Thoracic aorta (tissue), 2 donors: ENCODE measurements around the gene SLC12A2. TPM values are rescaled to one million over a fixed set of nuclear protein-coding genes. Genes with fewer than 3 reads are reported as not detected.

Source experiments
- ATAC-seq: fragments of 150-250 bp; one replicate; pipeline ENCODE4 v1.8.0; 2017; ENCODE audit warnings: low read depth; ENCODE audit not compliant: insufficient number of reproducible peaks, low FRiP score
- DNase-seq: peaks from one replicate; pipeline ENCODE4 v3.0.0-alpha.2; 2020; ENCODE audit warnings: low spot score
- H3K27ac ChIP-seq, 2 donors: fragments of 200-600 bp; sonication (generic); 1 replicate in 1 of 2; 2 replicates in 1 of 2; pipeline ENCODE4 v1.5.1; 2016; ENCODE audit warnings: mild to moderate bottlenecking in 2 of 2, moderate library complexity in 2 of 2
- H3K27me3 ChIP-seq: fragments of 200-600 bp; sonication (generic); replicated peaks from 2 replicates; pipeline ENCODE4 v1.6.0; 2016; ENCODE audit warnings: mild to moderate bottlenecking; ENCODE audit not compliant: insufficient read depth
- H3K36me3 ChIP-seq: fragments of 200-600 bp; sonication (generic); one replicate; pipeline ENCODE4 v1.5.1; 2016
- H3K4me1 ChIP-seq, 2 donors: fragments of 200-600 bp; sonication (generic); 1 replicate in 1 of 2; 2 replicates in 1 of 2; pipeline versions ENCODE4 v1.5.1 to v1.6.0; 2016; ENCODE audit warnings: low read depth in 2 of 2, mild to moderate bottlenecking in 1 of 2; ENCODE audit not compliant: control insufficient read depth in 1 of 2
- H3K4me3 ChIP-seq: fragments of 200-600 bp; sonication (generic); 2 replicates; pipeline ENCODE4 v1.5.1; 2016; ENCODE audit warnings: mild to moderate bottlenecking
- H3K9me3 ChIP-seq: fragments of 200-600 bp; sonication (generic); 2 replicates; pipeline ENCODE4 v1.5.1; 2016
- CTCF ChIP-seq: fragments of 200-600 bp; sonication (generic); IDR thresholded peaks from one replicate; pipeline ENCODE4 v1.5.1; 2019; ENCODE audit warnings: antibody characterized with exemption
- total RNA-seq, 2 donors: library from RNA; depleted of rRNA; stranded (reverse); fragments of >200 nt; gene quantifications; one replicate each; pipeline versions ENCODE4 v1.1.0 to v1.2.3, GENCODE V29; 2016

The SLC12A2 gene
- total RNA-seq, 2 donors from 2014 or later, result 12.2 to 25.8 TPM

DNA sequence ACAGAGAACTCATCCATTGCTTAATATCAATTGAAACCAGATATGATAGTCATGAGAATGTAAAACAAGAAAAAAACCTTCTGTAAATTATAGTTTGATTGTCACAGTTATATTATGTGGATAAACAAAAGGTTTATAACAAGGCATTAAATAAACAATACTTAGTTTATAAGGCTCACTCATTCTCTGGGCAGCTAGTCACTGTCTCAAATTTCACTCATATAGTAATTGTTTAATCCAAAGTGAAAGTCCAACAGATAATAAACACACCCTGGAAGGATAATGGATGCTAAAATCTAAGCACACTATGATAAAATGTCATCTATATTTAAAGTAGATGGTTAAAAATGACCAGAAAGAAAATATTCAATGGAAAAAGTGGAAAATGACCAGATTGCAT lies 30.8 kb upstream of the SLC12A2 start:
- DNase-seq (no peak), ATAC-seq (no peak)
- H3K27me3 ChIP-seq, result no peaks in the 10 kb centered on the region
- no peak for TF ChIP-seq CTCF
- H3K36me3 ChIP-seq, result no peaks in the 10 kb centered on the region
- no peak overlapping the region for H3K4me3 ChIP-seq
- H3K4me1 ChIP-seq, result peaks cover 5 to 16% of the 10 kb centered on the region in 2 donors
- H3K9me3 ChIP-seq, result no peaks in the 10 kb centered on the region
- H3K27ac ChIP-seq, result peak overlapping the region; percentile 15 to 35

DNA sequence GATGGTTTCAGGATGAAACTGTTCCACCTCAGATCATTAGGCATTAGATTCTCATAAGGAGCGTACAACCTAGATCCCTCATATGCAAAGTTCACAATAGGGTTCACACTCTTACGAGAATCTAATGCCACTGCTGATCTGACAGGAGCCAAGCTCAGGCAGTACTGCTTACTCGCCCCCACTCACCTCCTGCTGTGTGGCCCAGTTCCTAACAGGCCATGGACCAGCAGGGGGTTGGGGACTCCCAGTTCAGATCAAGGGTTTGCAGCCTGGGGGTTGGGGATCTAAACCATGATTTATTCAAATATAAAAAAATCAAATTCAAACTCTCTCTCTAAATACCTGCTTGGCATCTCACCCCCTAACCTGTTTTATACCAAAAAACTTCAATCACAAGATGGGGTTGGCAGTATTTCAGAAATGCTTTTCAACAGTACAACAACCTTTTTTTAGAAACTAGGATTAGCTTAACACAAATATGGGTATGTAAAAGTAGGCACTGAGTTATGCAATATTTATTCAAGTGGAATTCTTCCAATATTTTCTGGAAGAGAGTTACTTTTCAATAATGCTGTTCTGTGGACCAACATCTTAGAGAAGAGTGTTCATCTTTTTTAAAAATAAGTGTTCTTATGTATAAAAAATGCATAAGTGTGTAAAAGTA lies 30.1 kb upstream of the SLC12A2 start:
- no peak for ATAC-seq
- peaks cover 5 to 16% of the 10 kb centered on the region in 2 donors for H3K4me1 ChIP-seq
- H3K27me3 ChIP-seq, result no peaks in the 10 kb centered on the region
- H3K36me3 ChIP-seq, result no peaks in the 10 kb centered on the region
- peak overlapping the region; percentile 15 to 35 for H3K27ac ChIP-seq
- H3K9me3 ChIP-seq, result no peaks in the 10 kb centered on the region
- no peak for DNase-seq
- H3K4me3 ChIP-seq, result no peak overlapping the region
- TF ChIP-seq CTCF, result no peak

DNA sequence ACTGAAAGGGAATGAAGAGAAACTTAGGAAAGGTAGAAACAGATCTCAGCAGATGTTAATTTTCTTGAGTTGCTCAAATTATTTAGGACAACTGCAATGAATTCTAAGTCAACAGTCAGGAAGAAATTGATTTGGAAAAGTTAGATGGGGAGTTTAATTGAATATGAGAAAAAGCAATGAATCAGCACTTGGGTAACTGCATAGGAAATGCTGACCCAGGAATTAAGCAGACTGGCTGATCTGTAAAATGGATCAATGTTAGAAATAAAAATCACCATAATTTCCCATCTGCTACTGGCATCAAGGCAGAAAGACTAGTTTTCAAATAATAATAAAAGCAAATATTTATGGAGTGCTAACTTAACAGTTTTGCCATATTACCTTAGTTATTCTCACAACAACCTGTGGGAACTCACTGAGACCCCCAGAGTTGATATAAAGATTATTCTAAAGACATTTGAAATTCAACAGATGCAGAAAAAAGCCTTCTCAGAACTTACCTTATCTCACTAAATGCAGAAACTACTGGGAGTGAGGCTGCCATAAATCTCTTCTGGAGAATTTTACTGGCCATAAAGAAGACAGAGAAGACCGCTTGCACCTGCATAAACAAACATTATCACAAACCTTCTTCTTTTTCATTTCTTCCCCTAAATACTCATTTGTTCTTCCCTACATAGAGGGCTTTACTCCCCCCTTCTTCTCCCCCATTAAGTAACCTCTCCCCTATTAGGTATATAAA lies 22.8 kb upstream of the SLC12A2 start:
- no peak for ATAC-seq
- Histone ChIP-seq H3K27me3 (no peaks in the 10 kb centered on the region), H3K4me1 (peaks cover 0 to 7% of the 10 kb centered on the region in 2 donors), H3K9me3 (no peaks in the 10 kb centered on the region), H3K4me3 (no peak overlapping the region), H3K27ac (no peak overlapping the region), H3K36me3 (no peaks in the 10 kb centered on the region)
- no peak for DNase-seq
- TF ChIP-seq CTCF, result no peak

GRCh38 chr5:128062172-128062746 lies 21.3 kb upstream of the SLC12A2 start:
- Histone ChIP-seq H3K9me3 (no peaks in the 10 kb centered on the region), H3K27ac (peak overlapping the region in 1 of 2 donors; percentile 49), H3K36me3 (no peaks in the 10 kb centered on the region), H3K27me3 (no peaks in the 10 kb centered on the region), H3K4me1 (peaks cover 0 to 7% of the 10 kb centered on the region in 2 donors), H3K4me3 (no peak overlapping the region)
- ATAC-seq (no peak), DNase-seq (no peak)
- TF ChIP-seq CTCF, result no peak

DNA sequence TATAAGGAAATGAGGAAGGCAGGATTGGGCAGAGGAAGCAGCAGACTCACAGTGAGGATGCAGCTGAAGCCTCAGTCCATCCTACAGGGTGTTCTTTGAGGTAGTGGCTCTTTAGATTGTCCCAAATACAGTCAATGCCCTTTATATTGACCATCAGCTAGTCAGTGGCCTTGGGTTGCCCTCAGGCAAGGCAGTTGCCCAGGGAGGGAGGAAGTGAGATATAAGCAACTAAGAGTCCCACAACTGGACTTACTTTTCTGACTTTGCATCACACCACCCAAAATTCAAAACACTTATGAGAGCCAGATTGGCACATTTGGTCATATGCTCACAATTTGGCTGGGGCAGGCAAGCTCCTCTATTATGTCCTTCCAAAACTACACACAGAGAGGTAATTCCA lies 9.4 kb upstream of the SLC12A2 start:
- Histone ChIP-seq H3K4me1 (peaks cover 0 to 8% of the 10 kb centered on the region in 2 donors), H3K4me3 (no peak overlapping the region), H3K36me3 (peaks cover 3% of the 10 kb centered on the region), H3K27me3 (no peaks in the 10 kb centered on the region), H3K27ac (no peak overlapping the region), H3K9me3 (no peaks in the 10 kb centered on the region)
- ATAC-seq (no peak), DNase-seq (no peak)
- no peak for TF ChIP-seq CTCF
